Measurements from ENCODE around the gene INO80E. TPM values are rescaled to one million over a fixed set of nuclear protein-coding genes. Genes with fewer than 3 reads are reported as not detected.
"Not testable (repeated sequence)": the region's sequence is repeated elsewhere in the genome, so short reads cannot be mapped to it uniquely, and the experiment has no call there.

INO80E gene
- polyA plus RNA-seq, 1 donor: 33.9 TPM

DNA sequence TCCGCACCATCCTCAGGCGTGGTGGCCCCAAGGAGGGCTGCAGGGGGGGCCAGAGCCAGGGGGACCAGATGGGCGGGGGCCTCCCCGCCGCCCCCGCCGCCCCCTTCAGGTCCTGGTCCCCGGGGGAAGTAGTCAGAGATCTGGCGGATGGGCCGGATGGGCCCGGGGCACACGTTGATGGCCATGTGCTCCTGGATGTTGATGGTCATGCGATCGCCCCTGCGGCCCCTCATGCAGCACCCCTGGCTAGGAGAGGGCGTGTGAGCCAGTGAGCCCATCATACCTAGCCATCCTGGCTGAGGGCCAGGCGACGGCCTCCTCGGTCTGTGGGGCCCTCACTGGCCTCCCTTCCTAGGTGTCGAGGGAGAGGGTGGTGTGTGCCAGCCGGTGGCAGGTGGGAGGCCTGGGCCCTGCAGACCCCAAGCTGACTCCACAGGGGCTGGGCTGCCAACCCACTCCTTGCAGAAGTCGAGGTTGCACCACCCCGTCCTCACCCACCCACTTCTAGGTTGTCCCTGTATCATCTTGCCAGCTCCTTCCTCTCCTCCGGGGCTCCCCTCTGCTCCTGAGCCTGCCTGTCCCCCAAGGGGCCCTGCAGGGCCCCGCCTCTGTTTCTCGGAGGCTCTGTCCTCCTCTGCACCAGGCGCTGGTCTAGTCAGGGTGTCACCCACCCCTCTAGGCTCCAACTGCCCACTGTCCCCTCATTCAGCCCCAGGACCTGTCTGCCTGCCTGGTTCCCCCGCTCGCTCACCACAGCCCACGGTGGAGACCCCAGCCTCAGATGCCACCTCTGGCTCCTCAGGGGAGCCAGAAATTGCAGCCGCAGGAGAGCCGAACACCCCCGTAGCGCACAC lies 14.2 kb downstream of the INO80E start:
- DNase-seq (ENCODE audit: low read depth): no peak

DNA sequence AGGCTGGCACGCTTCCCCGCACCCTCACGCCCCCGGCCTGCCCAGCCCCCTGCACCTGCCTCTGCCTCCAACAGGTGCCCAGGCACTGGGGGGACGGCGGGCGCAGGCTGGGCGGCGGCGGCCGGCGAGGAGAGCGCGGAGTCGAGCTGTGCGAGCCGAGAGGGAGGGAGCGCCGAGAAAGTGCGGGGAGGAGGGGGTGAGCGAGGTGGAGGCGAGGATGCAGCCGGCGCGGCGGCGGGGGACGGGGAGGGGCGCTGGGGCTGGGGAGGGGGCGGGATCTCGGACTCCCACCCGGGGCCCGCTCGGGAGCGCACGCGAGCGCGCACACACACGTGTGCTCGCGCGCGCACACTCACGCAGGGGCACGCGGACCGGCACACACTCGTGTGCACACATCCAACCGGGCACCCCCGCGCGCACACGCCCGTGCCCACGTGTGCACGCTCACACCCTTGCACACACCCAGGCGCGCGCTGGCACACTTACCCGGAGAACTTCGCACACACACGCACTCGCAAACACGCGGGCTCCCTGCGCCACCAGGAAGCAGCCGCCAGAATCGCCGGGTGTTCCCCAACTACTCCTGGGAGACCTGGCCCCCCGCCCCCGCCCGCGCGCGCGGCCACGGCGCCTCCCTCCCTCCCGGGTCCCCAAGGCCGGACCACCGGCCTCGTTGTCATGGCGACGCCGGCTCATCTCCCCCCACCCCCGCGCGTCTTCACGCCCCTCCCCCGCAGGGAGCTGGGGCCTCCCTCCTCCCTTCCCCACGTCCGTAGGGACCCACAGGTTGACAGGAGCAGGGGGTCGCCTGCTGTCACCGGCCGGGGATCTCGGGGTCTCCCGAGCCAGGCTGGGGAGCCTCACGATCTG lies 15.0 kb downstream of the INO80E start, which contains the start of gene DOC2A:
Gene DOC2A, minus strand, starts transcription at position 184 of the 870 bp plus-strand sequence. CDS start 805 bp downstream, outside the sequence.
- DNase-seq (ENCODE audit: low read depth): no peak

DNA sequence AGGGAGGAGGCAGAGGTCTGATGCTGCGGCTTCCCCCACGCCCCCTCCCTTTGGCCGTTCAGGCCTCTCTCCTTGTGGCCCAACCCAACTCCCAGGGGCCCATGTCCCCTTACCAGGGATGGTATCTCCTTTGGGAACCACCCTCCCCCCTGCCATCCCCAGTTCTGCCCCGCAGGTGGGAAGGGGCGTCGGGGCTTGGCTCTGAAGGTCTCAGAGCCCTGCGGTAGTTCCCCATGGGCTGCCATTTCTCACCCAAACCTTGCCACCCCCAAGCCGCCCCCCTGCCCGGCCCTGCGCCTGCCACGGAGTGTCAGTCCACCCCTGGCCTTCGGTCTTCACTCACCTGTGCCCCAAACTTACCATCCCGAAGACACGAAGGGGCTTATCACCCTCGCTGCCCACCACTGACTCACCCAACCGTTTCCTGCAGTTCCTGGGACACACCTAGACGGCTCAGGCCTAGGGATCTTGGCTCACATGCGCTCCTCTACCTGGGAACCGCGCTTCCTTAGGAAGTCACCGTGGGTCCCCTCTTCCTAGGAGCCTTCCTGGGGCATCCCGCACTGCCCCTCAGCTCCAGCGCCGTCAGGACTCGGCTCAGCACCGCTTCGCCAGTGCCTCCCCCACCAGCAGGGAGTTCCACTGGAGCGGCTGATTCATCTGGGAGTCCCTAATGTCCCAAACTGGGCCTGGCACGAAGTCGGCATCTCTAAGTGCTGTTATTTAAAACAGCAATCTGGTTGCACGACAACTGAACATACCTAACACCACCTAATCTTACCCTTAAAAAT lies 15.9 kb downstream of the INO80E start:
- DNase-seq (ENCODE audit: low read depth): no peak

DNA sequence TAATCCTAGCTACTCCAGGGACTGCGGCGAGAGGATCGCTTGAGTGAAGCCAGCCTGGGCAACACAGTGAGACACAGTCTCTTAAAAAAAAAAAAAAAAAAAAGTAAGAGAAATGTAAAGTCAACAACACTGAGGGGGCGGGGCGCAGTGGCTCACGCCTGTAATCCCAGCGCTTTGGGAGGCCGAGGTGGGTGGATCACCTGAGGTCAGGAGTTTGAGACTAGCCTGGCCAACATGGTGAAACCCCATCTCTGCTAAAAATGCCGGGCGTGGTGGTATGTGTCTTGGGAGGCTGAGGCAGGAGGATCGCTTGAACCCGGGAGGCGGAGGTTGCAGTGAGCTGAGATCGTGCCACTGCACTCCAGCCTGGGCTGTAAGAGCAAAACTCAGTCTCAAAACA lies 16.6 kb downstream of the INO80E start:
- not testable (repeated sequence) for DNase-seq (ENCODE audit: low read depth)

DNA sequence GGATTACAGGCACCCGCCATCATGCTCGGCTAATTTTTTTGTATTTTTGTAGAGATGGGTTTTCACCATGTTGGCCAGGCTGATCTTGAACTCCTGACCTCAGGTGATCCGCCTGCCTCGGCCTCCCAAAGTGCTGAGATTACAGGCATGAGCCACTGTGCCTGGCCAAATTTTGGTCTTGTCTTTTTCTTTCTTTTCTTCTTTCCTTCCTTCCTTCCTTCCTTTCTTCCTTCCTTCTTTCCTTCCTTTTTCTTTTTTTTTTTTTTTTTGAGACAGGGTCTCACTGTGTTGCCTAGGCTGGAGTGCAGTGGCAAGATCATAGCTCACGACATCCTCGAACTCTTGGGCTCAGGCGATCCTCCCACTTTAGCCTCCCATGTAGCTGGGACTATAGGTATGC lies 19.4 kb downstream of the INO80E start:
- DNase-seq (ENCODE audit: low read depth): not testable (repeated sequence)

DNA sequence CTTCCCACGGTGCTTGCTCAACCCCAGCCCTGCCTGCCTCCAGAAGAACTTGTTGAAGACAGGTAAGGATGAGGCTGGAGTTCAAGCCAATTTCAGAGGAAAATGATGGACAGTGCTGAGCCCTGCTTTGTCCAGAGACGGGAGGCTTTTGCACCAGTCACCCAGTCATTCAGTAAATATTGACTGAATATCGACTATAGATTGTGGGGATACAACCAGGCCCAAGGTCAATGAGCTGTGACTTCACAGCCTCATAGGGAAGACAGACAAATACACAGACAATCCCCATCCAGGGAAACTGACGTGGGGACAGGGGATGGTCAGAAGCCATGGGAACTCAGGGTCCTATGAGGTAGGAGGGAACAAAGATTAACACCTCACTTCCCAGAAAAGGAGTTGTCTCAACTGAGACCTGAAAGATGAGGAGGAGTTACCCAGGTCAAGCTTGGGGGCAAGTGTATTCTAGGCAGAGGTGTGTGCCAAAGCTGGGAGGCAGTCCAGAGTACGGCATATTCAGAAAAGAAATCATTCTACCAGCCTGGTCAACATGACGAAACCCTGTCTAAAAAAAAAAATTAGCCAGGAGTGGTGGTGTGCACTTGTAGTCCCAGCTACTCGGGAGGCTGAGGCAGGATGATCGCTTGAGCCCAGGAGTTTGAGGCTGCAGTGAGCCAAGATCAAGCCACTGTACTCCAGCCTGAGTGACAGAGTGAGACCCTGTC lies 20.7 kb downstream of the INO80E start:
- no peak for DNase-seq (ENCODE audit: low read depth)

DNA sequence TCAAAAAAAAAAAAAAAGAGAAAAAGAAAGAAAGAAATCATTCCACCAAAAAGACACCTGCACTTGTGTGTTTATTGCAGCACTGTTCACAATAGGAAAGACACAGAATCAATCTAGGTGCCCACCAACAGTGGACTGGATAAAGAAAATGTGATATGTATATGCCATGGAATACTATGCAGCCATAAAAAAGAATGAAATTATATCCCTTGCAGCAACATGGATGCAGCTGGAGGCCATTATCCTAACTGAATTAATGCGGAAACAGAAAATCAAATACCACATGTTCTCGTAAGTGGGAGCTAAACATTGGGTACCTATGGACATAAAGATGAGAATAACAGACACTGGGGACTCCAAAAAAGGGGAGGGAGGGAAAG lies 21.2 kb downstream of the INO80E start:
- no peak for DNase-seq (ENCODE audit: low read depth)

DNA sequence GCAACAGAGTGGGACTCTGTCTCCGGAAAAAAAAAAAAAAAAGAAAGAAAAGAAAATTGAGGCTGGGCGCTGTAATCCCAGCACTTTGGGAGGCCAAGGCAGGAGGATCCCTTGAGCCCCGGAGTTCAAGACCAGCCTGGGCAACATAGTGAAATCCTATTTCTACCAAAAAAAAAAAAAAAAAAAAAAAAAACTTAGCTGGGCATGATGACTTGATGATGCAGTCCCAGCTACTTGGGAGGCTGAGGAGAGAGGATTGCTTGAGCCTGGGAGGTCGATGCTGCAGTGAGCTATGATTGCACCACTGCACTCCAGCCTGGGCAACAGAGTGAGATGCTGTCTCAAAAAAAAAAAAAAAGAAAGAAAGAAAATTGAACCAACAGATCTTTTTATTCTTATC lies 21.9 kb downstream of the INO80E start:
- not testable (repeated sequence) for DNase-seq (ENCODE audit: low read depth)

DNA sequence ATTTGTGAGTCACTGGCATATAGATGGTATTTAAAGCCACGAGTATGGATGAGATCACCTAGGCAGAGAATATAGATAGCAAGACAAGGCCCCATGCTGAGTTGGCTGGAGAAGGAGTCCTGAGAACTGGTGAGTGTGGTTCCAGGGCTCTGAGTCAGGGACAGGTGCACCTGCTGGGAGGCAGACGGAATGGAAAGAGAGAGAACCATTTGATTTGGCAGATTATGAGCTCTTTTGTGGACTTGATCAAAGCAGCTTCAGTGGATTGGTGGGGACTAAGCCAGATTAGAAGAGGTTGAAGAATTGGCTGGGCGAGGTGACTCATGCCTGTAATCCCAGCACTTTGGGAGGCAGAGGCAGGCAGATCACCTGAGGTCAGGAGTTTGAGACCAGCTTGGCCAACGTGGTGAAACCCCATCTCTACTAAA lies 22.7 kb downstream of the INO80E start:
- no peak for DNase-seq (ENCODE audit: low read depth)

DNA sequence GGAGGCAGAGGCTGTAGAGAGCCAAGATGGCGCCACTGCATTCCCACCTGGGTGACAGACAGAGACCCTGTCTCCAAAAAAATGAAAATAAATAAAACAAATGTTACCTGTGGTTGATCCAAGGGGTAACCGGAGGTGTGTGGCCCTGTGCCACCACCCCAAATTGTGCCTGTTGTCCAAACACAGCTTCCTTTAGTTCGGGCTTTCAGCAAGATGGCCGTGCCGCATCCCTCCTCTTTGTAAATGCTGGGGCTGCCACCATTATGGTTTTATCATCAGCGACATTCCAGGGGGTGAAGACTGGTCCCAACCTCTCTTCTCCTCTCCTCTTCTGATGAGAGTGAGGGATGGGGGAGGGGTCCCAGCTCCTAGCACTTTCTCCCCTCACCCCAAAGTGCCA lies 26.8 kb downstream of the INO80E start, which contains the start of gene C16orf92:
Gene C16orf92, plus strand, starts transcription at position 312 of the 400 bp plus-strand sequence. CDS start 143 bp downstream, outside the sequence.
- DNase-seq (ENCODE audit: low read depth): no peak

DNA sequence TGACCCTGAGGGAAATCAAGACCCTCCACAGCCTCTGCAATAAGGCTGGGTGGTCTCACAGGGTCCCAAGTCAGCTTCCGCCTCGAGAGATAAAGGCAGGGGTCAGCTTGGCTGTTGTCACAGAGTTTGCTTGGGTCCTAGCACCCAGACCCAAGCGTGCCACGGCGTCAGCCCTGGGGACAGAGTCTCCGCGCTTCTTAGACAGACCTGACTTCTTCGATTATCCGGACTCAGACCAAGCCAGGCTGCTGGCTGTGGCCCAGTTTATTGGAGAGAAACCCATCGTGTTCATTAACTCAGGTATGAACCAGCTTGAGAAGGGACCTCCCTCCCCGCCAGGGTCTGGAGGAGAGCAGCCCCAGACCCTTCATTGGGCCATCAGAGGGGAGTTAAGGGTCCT lies 27.5 kb downstream of the INO80E start:
- DNase-seq (ENCODE audit: low read depth): no peak

DNA sequence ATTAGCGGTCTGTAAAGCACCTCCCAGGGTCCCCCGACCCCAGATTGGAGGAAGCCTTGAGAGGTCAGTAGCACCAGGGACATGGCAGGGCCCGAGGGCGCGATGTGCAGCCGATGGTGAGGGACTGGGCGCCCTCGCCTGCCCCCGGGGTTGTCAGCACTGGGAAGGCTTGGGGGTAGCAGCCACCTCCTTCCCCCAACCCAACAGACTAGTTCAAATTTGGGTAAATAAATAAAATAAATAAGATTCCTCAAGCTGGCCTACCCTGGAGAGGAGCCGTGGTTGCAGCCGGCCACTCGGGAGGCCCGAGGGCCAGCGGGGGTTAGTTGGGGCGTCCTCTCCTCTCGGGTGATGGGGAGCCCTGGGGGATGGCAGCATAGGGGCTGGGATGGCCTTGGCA lies 28.4 kb downstream of the INO80E start:
- DNase-seq (ENCODE audit: low read depth): no peak

DNA sequence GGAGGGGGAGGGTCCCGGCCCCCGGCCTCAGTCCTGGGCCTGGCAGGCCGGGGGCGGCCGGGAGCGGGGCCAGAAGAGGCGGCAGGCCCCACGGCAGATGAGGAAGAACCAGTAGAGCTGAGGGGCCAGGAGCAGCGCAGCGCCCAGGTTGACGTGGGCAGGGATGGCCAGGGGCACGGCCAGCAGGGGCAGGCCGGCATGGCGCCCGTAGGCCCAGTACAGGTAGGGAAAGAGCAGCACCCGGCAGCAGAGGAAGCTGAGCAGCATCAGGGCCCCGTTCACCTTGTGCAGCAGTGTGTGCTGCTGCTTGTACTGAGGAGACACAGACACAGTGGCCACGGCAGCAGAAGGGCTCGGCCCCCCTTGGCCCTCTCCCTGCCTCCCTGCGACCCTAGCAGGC lies 29.1 kb downstream of the INO80E start:
- no peak for DNase-seq (ENCODE audit: low read depth)

DNA sequence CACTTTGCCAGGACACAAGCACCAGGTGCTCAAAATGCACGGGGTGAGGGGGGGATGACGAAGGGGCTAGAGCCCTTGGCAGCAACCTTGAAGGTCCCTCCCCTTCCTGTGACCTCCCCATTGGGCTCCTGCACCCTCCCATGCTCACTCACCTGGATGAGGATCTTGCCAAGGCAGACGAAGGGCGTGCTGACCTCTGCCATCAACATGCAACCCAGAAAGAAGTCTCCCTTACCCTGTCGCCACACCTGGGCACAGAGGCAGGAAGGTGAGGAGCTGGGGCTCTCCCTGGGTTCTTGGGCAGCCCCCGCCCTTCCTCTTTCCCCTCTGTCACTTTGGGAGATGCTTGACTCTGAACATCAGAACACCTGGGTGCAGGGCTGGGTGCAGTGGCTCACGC lies 29.5 kb downstream of the INO80E start:
- DNase-seq (ENCODE audit: low read depth): no peak

DNA sequence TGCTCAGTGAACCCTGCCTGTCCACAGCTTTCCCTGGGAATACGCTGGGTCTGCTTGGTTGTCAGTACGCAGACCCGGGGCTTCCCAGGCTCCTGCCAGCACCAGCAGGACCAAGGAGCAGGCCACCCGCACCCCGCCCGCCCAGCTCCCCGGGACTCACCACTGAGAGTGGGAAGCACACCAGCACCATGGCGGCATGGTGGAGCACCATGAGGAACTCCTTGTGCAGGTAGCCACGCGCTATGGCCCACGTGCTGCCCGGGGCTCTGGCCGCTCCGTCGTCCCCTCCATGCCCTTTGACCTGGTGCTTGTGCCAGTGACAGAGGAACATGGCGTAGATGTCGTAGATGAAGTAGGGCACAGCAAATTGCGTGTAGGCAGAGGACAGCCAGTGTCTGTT lies 30.4 kb downstream of the INO80E start:
- DNase-seq (ENCODE audit: low read depth): no peak

DNA sequence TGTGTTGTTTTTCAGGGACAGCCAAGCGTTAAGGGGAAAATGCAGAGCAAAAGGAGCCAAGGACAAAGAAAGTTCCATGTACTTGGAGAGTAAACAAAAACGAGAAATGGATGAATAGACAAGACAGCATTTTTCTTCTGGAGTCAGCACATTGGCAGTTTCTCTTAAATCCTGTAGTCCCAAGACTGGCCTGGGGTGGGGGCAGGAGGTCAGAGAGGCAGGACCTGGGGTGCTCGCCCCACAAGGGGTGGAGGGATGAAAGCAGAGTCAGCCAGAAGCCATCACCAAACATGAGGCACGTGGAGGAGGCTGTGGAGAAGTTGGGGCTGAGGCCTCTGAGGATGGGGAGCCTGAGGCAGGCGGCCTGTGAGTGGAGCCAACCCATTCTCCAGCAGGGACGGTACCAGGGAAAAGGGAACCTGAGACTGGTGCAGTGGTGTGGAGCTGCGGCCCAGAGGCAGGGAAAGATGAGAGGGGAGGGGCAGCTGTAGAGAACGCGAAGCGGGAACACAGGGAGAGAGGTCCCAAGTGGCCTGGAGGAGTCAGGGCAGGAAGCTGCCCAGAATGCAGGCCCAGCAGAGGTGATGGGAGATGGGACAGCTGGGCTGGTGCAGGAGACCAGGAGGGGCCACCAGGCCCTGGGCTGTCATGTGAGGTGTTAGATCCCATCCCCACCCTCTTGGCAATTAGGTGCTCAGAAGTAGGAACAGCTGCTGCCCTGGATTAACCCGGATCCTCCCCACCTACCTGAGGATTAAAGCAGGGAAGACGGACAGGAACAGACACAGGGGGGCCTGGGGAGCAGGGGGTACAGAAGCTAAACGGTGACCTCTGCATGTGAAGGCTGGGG lies 31.8 kb downstream of the INO80E start:
- DNase-seq (ENCODE audit: low read depth): no peak

DNA sequence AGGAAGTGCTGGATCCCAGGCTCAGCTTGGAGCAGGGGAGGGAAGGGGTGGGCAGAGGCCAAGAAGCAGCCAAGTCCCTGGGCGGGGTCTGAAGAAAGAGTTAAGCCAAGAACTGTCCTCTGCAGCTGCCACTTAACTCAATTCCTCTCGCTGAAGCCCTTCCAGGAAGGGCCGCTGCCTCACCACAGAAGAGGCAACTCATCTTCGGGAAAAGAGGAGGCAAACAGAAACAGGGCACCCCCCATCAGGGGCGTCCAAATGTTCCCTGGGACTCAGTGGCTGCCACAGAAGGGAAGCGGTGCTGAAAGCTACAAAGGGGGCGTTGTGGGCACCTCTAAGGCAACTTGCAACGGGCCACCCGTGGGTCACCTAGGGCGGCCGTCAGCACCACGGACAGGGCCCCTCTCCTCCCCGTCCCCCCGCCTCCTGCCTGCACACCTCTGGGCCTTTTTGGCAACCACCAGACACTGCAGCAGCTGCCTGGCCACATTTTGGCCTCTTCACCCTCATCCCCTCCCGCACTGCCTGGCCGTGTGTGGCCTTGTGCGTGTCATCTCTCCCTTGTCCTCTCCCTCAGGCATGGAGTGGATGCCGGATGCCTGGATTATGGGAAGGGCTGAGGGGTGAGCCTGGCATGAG lies 32.5 kb downstream of the INO80E start:
- DNase-seq (ENCODE audit: low read depth): no peak

DNA sequence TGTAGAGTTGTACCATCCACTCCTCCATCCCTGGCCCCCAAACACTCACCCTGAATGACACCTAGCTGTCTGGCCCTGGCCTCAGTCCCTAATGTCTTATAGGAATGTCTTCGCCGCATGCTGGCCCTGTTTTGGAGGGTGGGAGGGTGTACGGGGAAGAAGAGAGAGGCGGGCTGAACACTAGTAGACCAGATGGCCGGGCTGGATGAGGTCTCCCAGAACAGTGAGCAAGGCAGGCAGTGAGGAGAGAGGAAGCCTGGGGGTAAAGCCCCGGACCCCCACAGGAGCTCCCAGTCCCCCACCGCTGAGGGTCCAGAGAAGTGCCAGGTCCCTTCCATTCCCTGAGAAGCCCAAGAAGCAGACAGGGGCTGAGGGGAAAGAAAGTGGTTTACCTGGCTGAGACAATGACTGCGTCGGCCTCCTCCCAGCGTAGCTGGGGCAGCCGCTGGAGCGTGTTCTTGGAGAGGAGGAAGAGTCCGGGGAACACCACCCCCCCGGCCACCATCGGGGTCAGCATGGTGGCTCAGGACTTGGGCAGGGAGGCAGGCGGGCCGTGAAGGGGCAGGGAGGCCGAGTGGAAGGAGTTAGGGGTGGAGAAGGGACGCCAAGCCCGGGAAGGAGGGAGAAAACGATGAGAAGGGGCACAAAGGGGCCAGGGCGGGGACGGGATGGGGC lies 34.1 kb downstream of the INO80E start:
- DNase-seq (ENCODE audit: low read depth): no peak

DNA sequence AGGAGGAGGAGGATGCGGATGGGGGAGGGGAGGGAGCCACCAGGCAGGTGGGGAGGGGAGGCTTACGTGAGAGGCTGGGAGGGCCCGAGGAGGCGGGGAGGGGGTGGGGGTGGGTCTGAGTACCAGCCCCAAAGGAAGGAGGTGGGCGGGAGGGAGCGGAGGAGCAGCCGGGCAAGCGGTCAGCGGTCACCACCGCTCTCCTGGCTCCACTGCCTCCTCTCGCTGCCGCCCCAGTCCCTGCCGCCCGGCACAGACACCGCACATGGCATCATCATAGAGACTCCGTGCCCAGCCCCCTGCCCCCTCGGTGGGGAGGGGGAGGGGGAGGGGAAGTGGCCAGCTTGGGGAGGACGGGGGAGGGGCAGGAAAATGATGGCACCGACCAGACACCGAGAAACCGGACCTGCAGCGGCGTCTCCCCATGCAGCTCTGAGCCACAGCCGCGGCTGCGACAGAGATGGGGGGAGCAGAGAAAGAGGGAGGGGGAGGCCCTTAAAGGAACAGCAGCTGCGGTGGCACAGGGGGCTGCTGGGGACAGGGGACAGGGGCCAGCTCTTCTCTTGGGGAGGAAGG lies 34.9 kb downstream of the INO80E start, which contains the start of gene TLCD3B:
Gene TLCD3B, minus strand, starts transcription at position 431 of the 573 bp plus-strand sequence. CDS start 744 bp downstream, outside the sequence.
- DNase-seq (ENCODE audit: low read depth): no peak
